HEK293 (cell line): ENCODE results near the gene KCNAB1.

Experiments
- CTCF ChIA-PET: fragments of 350-600 bp; formaldehyde crosslinking; extraction: SDS; loops from one replicate; lab custom pipeline; 2021; ENCODE audit warnings: antibody characterized with exemption; lab: Yijun Ruan, JAX
- POLR2A ChIA-PET: fragments of 300-600 bp; formaldehyde crosslinking; extraction: SDS; loops from one replicate; lab custom pipeline; 2020; ENCODE audit warnings: antibody characterized with exemption, inconsistent platforms; lab: Yijun Ruan, JAX
- H3K27ac ChIP-seq: fragments of 200-500 bp; sonication (Bioruptor generic); 2 replicates; pipeline ENCODE4 v1.5.1; 2014; ENCODE audit warnings: low read depth, low read length, control low read depth, inconsistent platforms; ENCODE audit errors: extremely low read depth
- H3K36me3 ChIP-seq, 2 experiments: fragments of 200-500 bp in 1 of 2; sonication (Bioruptor generic) in 1 of 2; 1 replicate in 1 of 2; 2 replicates in 1 of 2; pipeline ENCODE4 v1.5.1; 2014 to 2017; ENCODE audit warnings: inconsistent platforms in 2 of 2, low read length in 2 of 2; ENCODE audit not compliant: control insufficient read depth in 2 of 2, insufficient read depth in 1 of 2
- H3K4me1 ChIP-seq: fragments of 200-500 bp; sonication (Bioruptor generic); 2 replicates; pipeline ENCODE4 v1.5.1; 2014; ENCODE audit warnings: mild to moderate bottlenecking, low read length, inconsistent platforms; ENCODE audit not compliant: control insufficient read depth, insufficient read depth
- H3K4me3 ChIP-seq: 2 replicates; pipeline ENCODE4 v1.5.1; 2011; ENCODE audit warnings: low read depth, mild to moderate bottlenecking, control low read depth, low read length, moderate library complexity
- H3K9me3 ChIP-seq: fragments of 200-500 bp; sonication (Bioruptor generic); 2 replicates; pipeline ENCODE4 v1.5.1; 2014; ENCODE audit warnings: low read depth, low read length, inconsistent platforms; ENCODE audit not compliant: control insufficient read depth, insufficient read depth
- AEBP2 ChIP-seq: fragments of 450-650 bp; formaldehyde crosslinking; IDR thresholded peaks from 2 replicates; pipeline ENCODE4 v1.5.1; 2016; ENCODE audit warnings: missing biosample characterization, missing genetic modification characterization, borderline replicate concordance
- GLI2 ChIP-seq: fragments of 450-650 bp; formaldehyde crosslinking; IDR thresholded peaks from 2 replicates; pipeline ENCODE4; 2017; ENCODE audit warnings: missing biosample characterization, missing genetic modification characterization, low read depth, borderline replicate concordance
- KLF9 ChIP-seq: fragments of 450-650 bp; formaldehyde crosslinking; IDR thresholded peaks from 2 replicates; pipeline ENCODE4 v1.5.1; 2016; ENCODE audit warnings: missing biosample characterization, missing genetic modification characterization, low read depth
- PATZ1 ChIP-seq: fragments of 450-650 bp; formaldehyde crosslinking; IDR thresholded peaks from 2 replicates; pipeline ENCODE4 v1.5.1; 2016; ENCODE audit warnings: missing biosample characterization, missing genetic modification characterization
- SALL2 ChIP-seq: fragments of 450-650 bp; formaldehyde crosslinking; IDR thresholded peaks from 2 replicates; pipeline ENCODE4 v1.5.0; 2017; ENCODE audit warnings: missing biosample characterization, mild to moderate bottlenecking, missing genetic modification characterization, borderline replicate concordance
- WT1 ChIP-seq: fragments of 450-650 bp; formaldehyde crosslinking; IDR thresholded peaks from 2 replicates; pipeline ENCODE4 v1.5.1; 2016; ENCODE audit warnings: missing biosample characterization, missing genetic modification characterization
- ZBTB48 ChIP-seq: fragments of 450-650 bp; formaldehyde crosslinking; IDR thresholded peaks from 2 replicates; pipeline ENCODE4 v1.5.1; 2016; ENCODE audit warnings: missing biosample characterization, missing genetic modification characterization
- ZIC2 ChIP-seq: fragments of 450-650 bp; formaldehyde crosslinking; IDR thresholded peaks from 2 replicates; pipeline ENCODE4 v1.5.1; 2016; ENCODE audit warnings: missing biosample characterization, missing genetic modification characterization
- ZNF121 ChIP-seq: fragments of 450-650 bp; formaldehyde crosslinking; IDR thresholded peaks from 2 replicates; pipeline ENCODE4 v1.5.1; 2016; ENCODE audit warnings: missing biosample characterization, missing genetic modification characterization
- ZNF140 ChIP-seq: fragments of 450-650 bp; formaldehyde crosslinking; IDR thresholded peaks from 2 replicates; pipeline ENCODE4 v1.5.1; 2016; ENCODE audit warnings: missing biosample characterization, missing genetic modification characterization
- ZNF175 ChIP-seq: fragments of 450-650 bp; formaldehyde crosslinking; IDR thresholded peaks from 2 replicates; pipeline ENCODE4 v1.5.1; 2016; ENCODE audit warnings: missing biosample characterization, missing genetic modification characterization
- ZNF184 ChIP-seq: fragments of 450-650 bp; IDR thresholded peaks from 2 replicates; pipeline ENCODE4 v1.5.1; 2018; ENCODE audit warnings: missing biosample characterization, mild to moderate bottlenecking, missing genetic modification characterization
- ZNF2 ChIP-seq: fragments of 450-650 bp; formaldehyde crosslinking; IDR thresholded peaks from 2 replicates; pipeline ENCODE4 v1.5.1; 2016; ENCODE audit warnings: missing biosample characterization, missing genetic modification characterization
- ZNF561 ChIP-seq: fragments of 450-650 bp; IDR thresholded peaks from 2 replicates; pipeline ENCODE4 v1.5.1; 2018; ENCODE audit warnings: missing biosample characterization, missing genetic modification characterization, borderline replicate concordance
- ZNF571 ChIP-seq: fragments of 450-650 bp; formaldehyde crosslinking; IDR thresholded peaks from 2 replicates; pipeline ENCODE4 v1.5.0; 2017; ENCODE audit warnings: missing biosample characterization, missing genetic modification characterization
- ZNF610 ChIP-seq: fragments of 450-650 bp; formaldehyde crosslinking; IDR thresholded peaks from 2 replicates; pipeline ENCODE4 v1.5.1; 2016; ENCODE audit warnings: missing biosample characterization, missing genetic modification characterization, borderline replicate concordance
- ZNF830 ChIP-seq: fragments of 450-650 bp; IDR thresholded peaks from 2 replicates; pipeline ENCODE4 v1.5.0; 2018; ENCODE audit warnings: missing biosample characterization, missing genetic modification characterization, low read depth, mild to moderate bottlenecking, moderate library complexity
- TF ChIP-seq, protein P1 (sequence below): fragments of 450-650 bp; formaldehyde crosslinking; IDR thresholded peaks from 2 replicates; pipeline ENCODE4 v1.5.1; 2016; ENCODE audit warnings: missing biosample characterization, missing genetic modification characterization, borderline replicate concordance
- TF ChIP-seq, protein P2 (sequence below): IDR thresholded peaks from 2 replicates; pipeline ENCODE4 v1.6.1; 2011; ENCODE audit warnings: mild to moderate bottlenecking, low read depth, low read length, borderline replicate concordance
- TF ChIP-seq, protein P3 (sequence below): fragments of 450-650 bp; formaldehyde crosslinking; IDR thresholded peaks from 2 replicates; pipeline ENCODE4; 2016; ENCODE audit warnings: missing biosample characterization, missing genetic modification characterization
- TF ChIP-seq, protein P4 (sequence below): fragments of 450-650 bp; formaldehyde crosslinking; optimal IDR thresholded peaks from 2 replicates; pipeline ENCODE3; 2016; ENCODE audit warnings: missing biosample characterization, mild to moderate bottlenecking, missing genetic modification characterization
- TF ChIP-seq, protein P5 (sequence below): sonication (generic); formaldehyde crosslinking; IDR thresholded peaks from 2 replicates; pipeline ENCODE4 v1.8.1; 2022; ENCODE audit warnings: mild to moderate bottlenecking, moderate library complexity, missing genetic modification reagents
- TF ChIP-seq, protein P6 (sequence below): fragments of 450-650 bp; formaldehyde crosslinking; IDR thresholded peaks from 2 replicates; pipeline ENCODE4 v1.5.1; 2017; ENCODE audit warnings: missing biosample characterization, missing genetic modification characterization

KCNAB1 gene

DNA sequence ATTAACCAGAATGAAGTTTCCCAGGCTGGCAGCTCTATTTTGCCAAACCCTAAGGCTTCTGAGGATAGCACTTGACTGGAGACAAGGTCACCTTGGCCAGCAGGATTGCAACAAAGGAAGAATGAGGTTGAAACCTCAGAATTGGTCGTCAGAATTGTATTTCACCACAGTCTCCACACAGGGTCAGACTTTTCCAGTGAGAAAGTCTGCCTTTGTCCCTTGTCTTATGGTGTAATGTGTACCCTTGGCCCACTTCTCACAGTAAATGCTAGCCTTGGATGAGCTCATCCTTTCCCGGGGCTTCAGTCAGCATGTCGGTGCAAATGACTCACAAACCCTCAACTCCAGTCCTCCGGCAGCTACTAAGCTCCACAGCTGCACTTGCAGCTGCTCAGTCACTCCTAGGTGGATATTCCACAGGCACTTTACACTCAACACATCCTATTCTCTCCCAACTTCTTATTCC lies 414.8 kb downstream of the KCNAB1 start:
- POLR2A ChIA-PET, result interaction anchor here (1.4 kb wide), 1 partner anchor 20 kb away, joined by 8 read pairs; the partner anchor contains the start of gene SSR3
- no peaks in the 10 kb centered on the region for H3K4me1 ChIP-seq
- peaks cover 0 to 10% of the 10 kb centered on the region in 2 experiments; a peak in 1 of 3 replicates for H3K36me3 ChIP-seq
- no peaks in the 10 kb centered on the region for H3K9me3 ChIP-seq
- H3K27ac ChIP-seq, result no peak overlapping the region
- H3K4me3 ChIP-seq, result no peak overlapping the region
- CTCF ChIA-PET, result interaction anchor here (0.5 to 2.3 kb wide), 27 partner anchors 9 to 625 kb away, joined by 3 to 15 read pairs (median 4); no protein-coding TSS in a partner anchor
- TF ChIP-seq ZBTB48 (no peak; the same call in none of the 2 replicates), ZNF571 (tag by site-specific recombination) (no peak), GLI2 (tag by site-specific recombination) (no peak), ZNF184 (tag by site-specific recombination) (no peak), AEBP2 (tag by site-specific recombination) (no peak), KLF9 (tag by site-specific recombination) (no peak), ZNF610 (tag by site-specific recombination) (no peak), ZIC2 (tag by site-specific recombination) (no peak), ZNF140 (tag by site-specific recombination) (no peak), ZNF175 (tag by site-specific recombination) (no peak), PATZ1 (tag by site-specific recombination) (0 out of 2 replicates have a peak, but pooled peaks have one; percentile 23), SALL2 (tag by site-specific recombination) (no peak), ZNF561 (tag by site-specific recombination) (no peak), ZNF121 (tag by site-specific recombination) (no peak), WT1 (tag by site-specific recombination) (no peak), ZNF2 (peak; percentile 47; the same call in 1 of the 2 replicates), ZNF830 (tag by site-specific recombination) (no peak)
- TF ChIP-seq, protein P1, sequence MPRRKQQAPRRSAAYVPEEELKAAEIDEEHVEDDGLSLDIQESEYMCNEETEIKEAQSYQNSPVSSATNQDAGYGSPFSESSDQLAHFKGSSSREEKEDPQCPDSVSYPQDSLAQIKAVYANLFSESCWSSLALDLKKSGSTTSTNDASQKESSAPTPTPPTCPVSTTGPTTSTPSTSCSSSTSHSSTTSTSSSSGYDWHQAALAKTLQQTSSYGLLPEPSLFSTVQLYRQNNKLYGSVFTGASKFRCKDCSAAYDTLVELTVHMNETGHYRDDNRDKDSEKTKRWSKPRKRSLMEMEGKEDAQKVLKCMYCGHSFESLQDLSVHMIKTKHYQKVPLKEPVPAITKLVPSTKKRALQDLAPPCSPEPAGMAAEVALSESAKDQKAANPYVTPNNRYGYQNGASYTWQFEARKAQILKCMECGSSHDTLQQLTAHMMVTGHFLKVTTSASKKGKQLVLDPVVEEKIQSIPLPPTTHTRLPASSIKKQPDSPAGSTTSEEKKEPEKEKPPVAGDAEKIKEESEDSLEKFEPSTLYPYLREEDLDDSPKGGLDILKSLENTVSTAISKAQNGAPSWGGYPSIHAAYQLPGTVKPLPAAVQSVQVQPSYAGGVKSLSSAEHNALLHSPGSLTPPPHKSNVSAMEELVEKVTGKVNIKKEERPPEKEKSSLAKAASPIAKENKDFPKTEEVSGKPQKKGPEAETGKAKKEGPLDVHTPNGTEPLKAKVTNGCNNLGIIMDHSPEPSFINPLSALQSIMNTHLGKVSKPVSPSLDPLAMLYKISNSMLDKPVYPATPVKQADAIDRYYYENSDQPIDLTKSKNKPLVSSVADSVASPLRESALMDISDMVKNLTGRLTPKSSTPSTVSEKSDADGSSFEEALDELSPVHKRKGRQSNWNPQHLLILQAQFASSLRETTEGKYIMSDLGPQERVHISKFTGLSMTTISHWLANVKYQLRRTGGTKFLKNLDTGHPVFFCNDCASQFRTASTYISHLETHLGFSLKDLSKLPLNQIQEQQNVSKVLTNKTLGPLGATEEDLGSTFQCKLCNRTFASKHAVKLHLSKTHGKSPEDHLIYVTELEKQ (tag by site-specific recombination), result no peak
- TF ChIP-seq, protein P2, sequence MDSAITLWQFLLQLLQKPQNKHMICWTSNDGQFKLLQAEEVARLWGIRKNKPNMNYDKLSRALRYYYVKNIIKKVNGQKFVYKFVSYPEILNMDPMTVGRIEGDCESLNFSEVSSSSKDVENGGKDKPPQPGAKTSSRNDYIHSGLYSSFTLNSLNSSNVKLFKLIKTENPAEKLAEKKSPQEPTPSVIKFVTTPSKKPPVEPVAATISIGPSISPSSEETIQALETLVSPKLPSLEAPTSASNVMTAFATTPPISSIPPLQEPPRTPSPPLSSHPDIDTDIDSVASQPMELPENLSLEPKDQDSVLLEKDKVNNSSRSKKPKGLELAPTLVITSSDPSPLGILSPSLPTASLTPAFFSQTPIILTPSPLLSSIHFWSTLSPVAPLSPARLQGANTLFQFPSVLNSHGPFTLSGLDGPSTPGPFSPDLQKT, result no peak
- TF ChIP-seq, protein P3, sequence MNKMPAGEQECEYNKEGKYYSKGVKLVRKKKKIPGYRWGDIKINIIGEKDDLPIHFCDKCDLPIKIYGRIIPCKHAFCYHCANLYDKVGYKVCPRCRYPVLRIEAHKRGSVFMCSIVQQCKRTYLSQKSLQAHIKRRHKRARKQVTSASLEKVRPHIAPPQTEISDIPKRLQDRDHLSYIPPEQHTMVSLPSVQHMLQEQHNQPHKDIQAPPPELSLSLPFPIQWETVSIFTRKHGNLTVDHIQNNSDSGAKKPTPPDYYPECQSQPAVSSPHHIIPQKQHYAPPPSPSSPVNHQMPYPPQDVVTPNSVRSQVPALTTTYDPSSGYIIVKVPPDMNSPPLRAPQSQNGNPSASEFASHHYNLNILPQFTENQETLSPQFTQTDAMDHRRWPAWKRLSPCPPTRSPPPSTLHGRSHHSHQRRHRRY (tag by site-specific recombination), result no peak
- TF ChIP-seq, protein P4, sequence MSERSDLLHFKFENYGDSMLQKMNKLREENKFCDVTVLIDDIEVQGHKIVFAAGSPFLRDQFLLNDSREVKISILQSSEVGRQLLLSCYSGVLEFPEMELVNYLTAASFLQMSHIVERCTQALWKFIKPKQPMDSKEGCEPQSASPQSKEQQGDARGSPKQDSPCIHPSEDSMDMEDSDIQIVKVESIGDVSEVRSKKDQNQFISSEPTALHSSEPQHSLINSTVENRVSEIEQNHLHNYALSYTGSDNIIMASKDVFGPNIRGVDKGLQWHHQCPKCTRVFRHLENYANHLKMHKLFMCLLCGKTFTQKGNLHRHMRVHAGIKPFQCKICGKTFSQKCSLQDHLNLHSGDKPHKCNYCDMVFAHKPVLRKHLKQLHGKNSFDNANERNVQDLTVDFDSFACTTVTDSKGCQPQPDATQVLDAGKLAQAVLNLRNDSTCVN (tag by site-specific recombination), result no peak
- TF ChIP-seq, protein P5, sequence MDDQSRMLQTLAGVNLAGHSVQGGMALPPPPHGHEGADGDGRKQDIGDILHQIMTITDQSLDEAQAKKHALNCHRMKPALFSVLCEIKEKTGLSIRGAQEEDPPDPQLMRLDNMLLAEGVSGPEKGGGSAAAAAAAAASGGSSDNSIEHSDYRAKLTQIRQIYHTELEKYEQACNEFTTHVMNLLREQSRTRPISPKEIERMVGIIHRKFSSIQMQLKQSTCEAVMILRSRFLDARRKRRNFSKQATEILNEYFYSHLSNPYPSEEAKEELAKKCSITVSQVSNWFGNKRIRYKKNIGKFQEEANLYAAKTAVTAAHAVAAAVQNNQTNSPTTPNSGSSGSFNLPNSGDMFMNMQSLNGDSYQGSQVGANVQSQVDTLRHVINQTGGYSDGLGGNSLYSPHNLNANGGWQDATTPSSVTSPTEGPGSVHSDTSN, result no peak
- TF ChIP-seq, protein P6, sequence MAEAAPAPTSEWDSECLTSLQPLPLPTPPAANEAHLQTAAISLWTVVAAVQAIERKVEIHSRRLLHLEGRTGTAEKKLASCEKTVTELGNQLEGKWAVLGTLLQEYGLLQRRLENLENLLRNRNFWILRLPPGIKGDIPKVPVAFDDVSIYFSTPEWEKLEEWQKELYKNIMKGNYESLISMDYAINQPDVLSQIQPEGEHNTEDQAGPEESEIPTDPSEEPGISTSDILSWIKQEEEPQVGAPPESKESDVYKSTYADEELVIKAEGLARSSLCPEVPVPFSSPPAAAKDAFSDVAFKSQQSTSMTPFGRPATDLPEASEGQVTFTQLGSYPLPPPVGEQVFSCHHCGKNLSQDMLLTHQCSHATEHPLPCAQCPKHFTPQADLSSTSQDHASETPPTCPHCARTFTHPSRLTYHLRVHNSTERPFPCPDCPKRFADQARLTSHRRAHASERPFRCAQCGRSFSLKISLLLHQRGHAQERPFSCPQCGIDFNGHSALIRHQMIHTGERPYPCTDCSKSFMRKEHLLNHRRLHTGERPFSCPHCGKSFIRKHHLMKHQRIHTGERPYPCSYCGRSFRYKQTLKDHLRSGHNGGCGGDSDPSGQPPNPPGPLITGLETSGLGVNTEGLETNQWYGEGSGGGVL (tag by site-specific recombination), result no peak
